Ishikawa (cell line): ENCODE data around the gene COPE.

Source experiments
- CEBPB ChIP-seq: IDR thresholded peaks from 2 replicates; pipeline ENCODE4 v1.6.1; 2012
- CREB1 ChIP-seq: IDR thresholded peaks from 2 replicates; pipeline ENCODE4 v1.6.1; 2012; ENCODE audit warnings: low read depth
- EGR1 ChIP-seq: IDR thresholded peaks from 2 replicates; pipeline ENCODE4 v1.6.1; 2012
- EP300 ChIP-seq: IDR thresholded peaks from 2 replicates; pipeline ENCODE4 v1.6.1; 2012; ENCODE audit warnings: borderline replicate concordance
- FOXM1 ChIP-seq: IDR thresholded peaks from 2 replicates; pipeline ENCODE4 v1.6.1; 2012; ENCODE audit warnings: low read depth, borderline replicate concordance
- MAX ChIP-seq: IDR thresholded peaks from 2 replicates; pipeline ENCODE4 v1.6.1; 2012
- NFIC ChIP-seq: IDR thresholded peaks from 2 replicates; pipeline ENCODE4 v1.6.1; 2012
- RAD21 ChIP-seq: IDR thresholded peaks from 2 replicates; pipeline ENCODE4 v1.6.1; 2012; ENCODE audit warnings: low read depth
- REST ChIP-seq: IDR thresholded peaks from 2 replicates; pipeline ENCODE4 v1.6.1; 2012; ENCODE audit warnings: low read depth, mild to moderate bottlenecking
- TAF1 ChIP-seq: IDR thresholded peaks from 2 replicates; pipeline ENCODE4 v1.6.1; 2012; ENCODE audit warnings: low read depth, mild to moderate bottlenecking
- TCF12 ChIP-seq: IDR thresholded peaks from 2 replicates; pipeline ENCODE4 v1.6.1; 2012; ENCODE audit warnings: low read depth
- TEAD4 ChIP-seq: IDR thresholded peaks from 2 replicates; pipeline ENCODE4 v1.6.1; 2012
- USF1 ChIP-seq: IDR thresholded peaks from 2 replicates; pipeline ENCODE4 v1.6.1; 2012
- YY1 ChIP-seq: IDR thresholded peaks from 2 replicates; pipeline ENCODE4 v1.6.1; 2012; ENCODE audit warnings: low read depth
- ZBTB7A ChIP-seq: IDR thresholded peaks from 2 replicates; pipeline ENCODE4 v1.6.1; 2012; ENCODE audit warnings: low read depth

COPE gene

DNA sequence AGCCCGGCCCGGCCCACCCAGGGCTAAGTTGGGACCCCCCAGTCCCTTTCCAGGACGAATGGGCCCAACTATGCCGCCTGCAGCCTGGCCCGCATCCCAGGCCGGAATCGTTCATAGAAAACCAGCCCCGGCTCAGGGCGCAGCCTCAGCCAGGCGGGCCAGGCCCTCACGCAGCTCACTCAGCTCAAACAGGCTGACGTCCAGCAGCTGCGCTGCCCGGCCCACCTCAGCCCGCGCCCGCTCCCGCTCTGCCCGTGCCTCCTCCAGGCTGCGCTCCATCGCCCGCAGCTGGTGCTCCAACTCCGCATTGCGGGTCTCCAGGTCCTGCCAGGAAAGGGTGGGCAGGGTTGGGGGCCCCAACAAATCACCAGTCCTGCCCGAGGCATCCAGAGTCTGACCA lies 10.1 kb upstream of the COPE start:
- TF ChIP-seq TEAD4: no peak
- no peak for TF ChIP-seq RAD21
- TF ChIP-seq FOXM1: no peak
- TF ChIP-seq CREB1: no peak
- TF ChIP-seq EGR1: no peak
- no peak for TF ChIP-seq ZBTB7A
- TF ChIP-seq NFIC: no peak
- TF ChIP-seq REST: no peak
- TF ChIP-seq EP300: no peak
- no peak for TF ChIP-seq YY1
- TF ChIP-seq USF1: no peak
- TF ChIP-seq TAF1: no peak
- no peak for TF ChIP-seq MAX
- TF ChIP-seq CEBPB: no peak
- no peak for TF ChIP-seq TCF12

DNA sequence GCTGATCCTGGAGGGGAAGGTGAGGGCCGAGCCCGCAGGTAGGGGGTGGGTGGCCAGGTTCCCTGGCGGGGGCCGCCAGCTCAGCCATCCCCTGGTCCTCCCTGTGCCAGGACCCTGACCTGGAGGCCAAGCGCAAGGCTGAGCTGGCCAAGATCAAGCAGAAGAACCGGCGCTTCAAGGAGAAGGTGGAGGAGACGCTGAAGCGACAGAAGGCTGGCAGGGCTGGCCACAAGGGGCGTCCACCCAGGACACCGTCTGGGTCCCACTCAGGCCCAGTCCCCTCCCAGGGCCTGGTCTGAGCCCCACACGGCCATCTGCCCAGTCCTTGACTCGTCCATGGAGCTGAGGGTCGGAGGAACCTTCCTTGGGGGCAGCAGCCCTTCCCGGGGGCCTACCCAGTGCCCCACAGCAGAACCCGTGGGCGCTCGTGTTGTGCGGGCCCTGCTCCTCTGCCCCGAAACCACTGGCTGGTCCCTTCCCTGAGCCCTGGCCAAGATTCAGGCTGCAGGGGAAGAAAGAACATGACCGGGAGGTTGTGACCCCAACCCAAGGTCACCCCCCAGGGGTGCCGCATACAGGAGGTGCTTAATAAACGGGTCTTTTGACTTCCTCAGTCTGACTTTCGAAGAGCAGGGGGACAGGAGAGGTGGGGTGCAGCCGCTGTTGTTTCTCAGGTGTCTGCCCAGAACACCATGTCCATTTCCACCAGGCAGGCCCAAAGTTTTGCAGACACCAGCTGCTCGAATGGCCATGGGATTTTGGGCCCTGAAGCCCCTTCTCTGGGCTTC lies 9.0 kb upstream of the COPE start:
- TF ChIP-seq CREB1 (no peak), MAX (no peak), ZBTB7A (no peak), EGR1 (no peak), TEAD4 (no peak), RAD21 (no peak), REST (no peak), CEBPB (no peak), USF1 (no peak), TAF1 (no peak), NFIC (no peak), FOXM1 (no peak), YY1 (no peak), EP300 (no peak), TCF12 (no peak)

DNA sequence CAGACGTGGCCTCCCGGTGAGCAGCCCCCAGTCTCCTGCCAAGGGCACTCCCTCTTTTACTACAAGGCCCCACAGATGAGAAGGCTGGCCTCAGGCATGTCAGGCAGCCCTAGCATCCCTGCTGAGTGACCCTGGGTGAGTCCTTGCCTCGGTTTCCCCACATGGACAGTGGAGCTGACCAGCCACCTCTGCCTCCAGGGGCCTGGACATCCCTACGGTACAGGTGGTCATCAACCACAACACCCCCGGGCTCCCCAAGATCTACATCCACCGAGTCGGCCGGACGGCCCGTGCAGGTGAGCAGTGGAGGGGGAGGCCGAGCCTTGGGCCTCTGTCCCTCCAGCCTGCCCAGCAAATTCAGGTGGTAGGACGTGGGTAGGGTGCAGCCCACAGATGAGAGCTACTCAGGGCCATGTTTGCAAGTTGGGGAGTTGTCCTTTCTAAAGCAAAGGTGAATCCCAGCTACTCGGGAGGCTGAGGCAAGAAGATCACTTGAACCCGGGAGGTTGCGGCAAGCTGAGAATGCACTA lies 5.6 kb upstream of the COPE start:
- TF ChIP-seq CEBPB (no peak), CREB1 (no peak), ZBTB7A (no peak), USF1 (no peak), FOXM1 (no peak), RAD21 (no peak), TCF12 (no peak), NFIC (no peak), TEAD4 (no peak), MAX (no peak), EGR1 (no peak)

- TF ChIP-seq FOXM1 (no peak), ZBTB7A (no peak), TAF1 (no peak)
Observed at GRCh38 chr19:18922228-18922985, 3.2 kb upstream of the COPE start.

DNA sequence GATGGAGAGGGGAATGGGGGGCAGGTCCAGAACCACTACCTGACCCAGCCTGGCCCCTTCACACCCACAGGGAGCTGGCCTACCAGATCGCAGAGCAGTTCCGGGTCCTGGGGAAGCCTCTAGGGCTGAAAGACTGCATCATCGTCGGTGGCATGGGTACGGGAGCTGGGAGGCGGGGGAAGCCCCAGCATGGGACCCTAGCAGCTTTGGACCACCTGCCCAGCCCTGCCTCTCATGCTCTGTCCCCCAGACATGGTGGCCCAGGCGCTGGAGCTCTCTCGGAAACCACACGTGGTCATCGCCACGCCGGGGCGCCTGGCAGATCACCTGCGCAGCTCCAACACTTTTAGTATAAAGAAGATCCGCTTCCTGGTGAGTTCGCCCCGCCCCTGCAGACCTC lies 2.4 kb upstream of the COPE start:
- TF ChIP-seq MAX: no peak
- no peak for TF ChIP-seq NFIC
- no peak for TF ChIP-seq EGR1
- TF ChIP-seq EP300: no peak
- no peak for TF ChIP-seq CEBPB
- no peak for TF ChIP-seq TCF12
- TF ChIP-seq TEAD4: no peak
- TF ChIP-seq ZBTB7A: no peak
- no peak for TF ChIP-seq RAD21
- no peak for TF ChIP-seq FOXM1
- TF ChIP-seq REST: no peak
- TF ChIP-seq TAF1: no peak
- no peak for TF ChIP-seq CREB1
- no peak for TF ChIP-seq YY1
- no peak for TF ChIP-seq USF1
